GM21737 (cell line): Measurements from ENCODE around the gene BOD1.

ENCODE experiments used
- ATAC-seq: cut with Tn5 transposase; IDR thresholded peaks from one replicate; pipeline ENCODE4 v1.9.1; 2021; ENCODE audit warnings: mild to moderate bottlenecking, moderate library complexity; ENCODE audit not compliant: unreplicated experiment

Gene BOD1

GRCh38 chr5:173642191-173642816 is 25.9 kb upstream of the BOD1 start:
- no peak for ATAC-seq

GRCh38 chr5:173640156-173640804 is 23.8 kb upstream of the BOD1 start:
- no peak for ATAC-seq

GRCh38 chr5:173638126-173639040 is 21.9 kb upstream of the BOD1 start:
- no peak for ATAC-seq

GRCh38 chr5:173637340-173637739 is 20.9 kb upstream of the BOD1 start:
- no peak for ATAC-seq

GRCh38 chr5:173634465-173634983 is 18.1 kb upstream of the BOD1 start:
- no peak for ATAC-seq

GRCh38 chr5:173633304-173633703 is 16.9 kb upstream of the BOD1 start:
- ATAC-seq: no peak

- no peak for ATAC-seq
Observed at GRCh38 chr5:173631478-173631877, 15.0 kb upstream of the BOD1 start.

- ATAC-seq: no peak
Observed at GRCh38 chr5:173630724-173631365, 14.4 kb upstream of the BOD1 start.

GRCh38 chr5:173629628-173630027 is 13.2 kb upstream of the BOD1 start:
- ATAC-seq: no peak

- no peak for ATAC-seq
Observed at GRCh38 chr5:173628501-173628900, 12.1 kb upstream of the BOD1 start.

- ATAC-seq: no peak
Observed at GRCh38 chr5:173627860-173628392, 11.5 kb upstream of the BOD1 start.

- ATAC-seq: no peak
Observed at GRCh38 chr5:173627271-173627670, 10.8 kb upstream of the BOD1 start.

GRCh38 chr5:173626505-173626820 is 10.0 kb upstream of the BOD1 start:
- ATAC-seq: no peak

- ATAC-seq: no peak
Observed at GRCh38 chr5:173625673-173626504, 9.4 kb upstream of the BOD1 start.

- no peak for ATAC-seq
Observed at GRCh38 chr5:173625261-173625660, 8.8 kb upstream of the BOD1 start.

- no peak for ATAC-seq
Observed at GRCh38 chr5:173624282-173624681, 7.8 kb upstream of the BOD1 start.

GRCh38 chr5:173623789-173624188 is 7.3 kb upstream of the BOD1 start:
- ATAC-seq: no peak

- ATAC-seq: no peak
Observed at GRCh38 chr5:173623296-173623771, 6.9 kb upstream of the BOD1 start.

GRCh38 chr5:173622183-173623047 is 6.0 kb upstream of the BOD1 start:
- ATAC-seq: no peak
